ENCODE measurements around the gene CACNA1A. TPM values are rescaled to one million over a fixed set of nuclear protein-coding genes. Genes with fewer than 3 reads are reported as not detected.
A peak's percentile ranks its signal among the peaks of the same experiment; 100 is the strongest.

Gene CACNA1A
- polyA plus RNA-seq, 1 donor (not counting 4 experiments of a cell fraction or from before 2014, with no cell fraction given): not detected

- Histone ChIP-seq H3K4me2 (ENCODE audit: control insufficient read depth, extremely low read depth, insufficient read depth, low read depth, low read length) (no peak overlapping the region), H2AFZ (ENCODE audit: control insufficient read depth, low read length) (no peak overlapping the region), H3K9me3 (ENCODE audit: control insufficient read depth, low read depth, low read length) (no peaks in the 10 kb centered on the region), H3K9ac (ENCODE audit: control insufficient read depth, extremely low read depth, insufficient read depth, low read length) (no peak overlapping the region), H3K27me3 (ENCODE audit: control insufficient read depth, extremely low read depth, insufficient read depth, low read length) (peaks cover 3% of the 10 kb centered on the region), H3K79me2 (ENCODE audit: control insufficient read depth, insufficient read depth, low read length) (no peaks in the 10 kb centered on the region), H3K27ac (ENCODE audit: control insufficient read depth, insufficient read depth, low read length) (no peak overlapping the region), H3K36me3 (ENCODE audit: control insufficient read depth in 2 of 2, extremely low read depth in 1 of 2, insufficient read depth in 2 of 2, low read length in 2 of 2) (no peaks in the 10 kb centered on the region), H3K4me1 (ENCODE audit: control insufficient read depth, extremely low read depth, insufficient read depth, low read length) (peaks cover 13% of the 10 kb centered on the region), H4K20me1 (ENCODE audit: control insufficient read depth, extremely low read depth, insufficient read depth, low read length) (no peaks in the 10 kb centered on the region), H3K9me1 (ENCODE audit: control insufficient read depth, extremely low read depth, insufficient read depth, low read length) (no peaks in the 10 kb centered on the region), H3K4me3 (ENCODE audit: control insufficient read depth in 2 of 3, extremely low read depth in 1 of 3, insufficient read depth in 2 of 3, low read depth in 1 of 3, low read length in 3 of 3) (no peak overlapping the region)
- dilution Hi-C loops (cut with MboI; ENCODE audit: extremely low pct_ligation_motif_present, low sequenced_read_pairs): no loop called here
- FAIRE-seq (peak; percentile 13), DNase-seq (ENCODE audit: low read depth, low spot score) (no peak)
- peak in 2 of 3 experiments; percentile 46 to 50 for TF ChIP-seq CTCF (optimal IDR thresholded peaks at IDR 0.05 in 1 of 3, IDR thresholded peaks at IDR 0.05 in 1 of 3, conservative IDR thresholded peaks at IDR 0.05 in 1 of 3; ENCODE audit: extremely low read depth in 1 of 3, insufficient read depth in 2 of 3, low read length in 3 of 3)
- TF ChIP-seq EZH2 (IDR thresholded peaks at IDR 0.05; ENCODE audit: low read length): no peak
These were observed 243.8 kb downstream of the CACNA1A start for GRCh38 chr19:13262450-13262849.

GRCh38 chr19:13260883-13261653 is 245.2 kb downstream of the CACNA1A start:
- Histone ChIP-seq H3K36me3 (ENCODE audit: control insufficient read depth in 2 of 2, extremely low read depth in 1 of 2, insufficient read depth in 2 of 2, low read length in 2 of 2) (no peaks in the 10 kb centered on the region), H3K9me1 (ENCODE audit: control insufficient read depth, extremely low read depth, insufficient read depth, low read length) (no peaks in the 10 kb centered on the region), H3K4me1 (ENCODE audit: control insufficient read depth, extremely low read depth, insufficient read depth, low read length) (peaks cover 13% of the 10 kb centered on the region), H3K79me2 (ENCODE audit: control insufficient read depth, insufficient read depth, low read length) (no peaks in the 10 kb centered on the region), H3K9ac (ENCODE audit: control insufficient read depth, extremely low read depth, insufficient read depth, low read length) (no peak overlapping the region), H3K4me3 (ENCODE audit: control insufficient read depth in 2 of 3, extremely low read depth in 1 of 3, insufficient read depth in 2 of 3, low read depth in 1 of 3, low read length in 3 of 3) (no peak overlapping the region), H2AFZ (ENCODE audit: control insufficient read depth, low read length) (no peak overlapping the region), H3K9me3 (ENCODE audit: control insufficient read depth, low read depth, low read length) (no peaks in the 10 kb centered on the region), H3K27ac (ENCODE audit: control insufficient read depth, insufficient read depth, low read length) (no peak overlapping the region), H4K20me1 (ENCODE audit: control insufficient read depth, extremely low read depth, insufficient read depth, low read length) (no peaks in the 10 kb centered on the region), H3K4me2 (ENCODE audit: control insufficient read depth, extremely low read depth, insufficient read depth, low read depth, low read length) (peak overlapping the region; percentile 28), H3K27me3 (ENCODE audit: control insufficient read depth, extremely low read depth, insufficient read depth, low read length) (peaks cover 3% of the 10 kb centered on the region)
- DNase-seq (ENCODE audit: low read depth, low spot score) (peak; percentile 46), FAIRE-seq (peak; percentile 84)
- no peak for TF ChIP-seq CTCF (optimal IDR thresholded peaks at IDR 0.05 in 1 of 3, IDR thresholded peaks at IDR 0.05 in 1 of 3, conservative IDR thresholded peaks at IDR 0.05 in 1 of 3; ENCODE audit: extremely low read depth in 1 of 3, insufficient read depth in 2 of 3, low read length in 3 of 3)
- dilution Hi-C loops (cut with MboI; ENCODE audit: extremely low pct_ligation_motif_present, low sequenced_read_pairs): no loop called here

Measured in keratinocyte (primary cell).